ENCODE measurements around the gene CXADR.
A peak's percentile ranks its signal among the peaks of the same experiment; 100 is the strongest.
"Not testable (repeated sequence)": the region's sequence is repeated elsewhere in the genome, so short reads cannot be mapped to it uniquely, and the experiment has no call there.

The CXADR gene

GRCh38 chr21:17512253-17513213 is at the start of gene CXADR:
TSS of gene CXADR (plus strand) at chr21:17513043. CDS start at chr21:17513130, 87 bp downstream.
- DNase-seq = peak; percentile 80

- no peak for DNase-seq
Observed at GRCh38 chr21:17466166-17466565, 46.7 kb upstream of the CXADR start.

GRCh38 chr21:17467392-17467791 is 45.5 kb upstream of the CXADR start:
- DNase-seq = no peak

GRCh38 chr21:17467829-17468228 is 45.0 kb upstream of the CXADR start:
- DNase-seq = no peak

DNA sequence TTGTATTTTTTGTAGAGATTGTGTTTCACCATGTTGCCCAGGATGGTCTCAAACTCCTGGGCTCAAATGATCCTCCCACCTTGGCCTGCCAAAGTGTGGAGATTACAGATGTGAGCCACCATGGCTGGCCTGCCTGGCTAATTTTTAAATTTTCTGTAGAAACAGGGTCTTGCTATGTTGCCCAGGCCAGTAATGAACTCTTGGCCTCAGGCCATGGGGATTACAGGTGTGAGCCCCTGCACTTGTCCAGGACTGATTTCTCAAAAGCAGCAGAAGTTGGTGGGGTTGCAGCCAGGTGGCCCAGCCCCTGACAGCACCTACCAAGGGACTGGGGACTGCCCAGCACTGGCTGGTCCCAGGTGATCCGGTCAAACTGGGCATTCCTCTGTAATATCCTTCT is 44.1 kb upstream of the CXADR start:
- DNase-seq = no peak

DNA sequence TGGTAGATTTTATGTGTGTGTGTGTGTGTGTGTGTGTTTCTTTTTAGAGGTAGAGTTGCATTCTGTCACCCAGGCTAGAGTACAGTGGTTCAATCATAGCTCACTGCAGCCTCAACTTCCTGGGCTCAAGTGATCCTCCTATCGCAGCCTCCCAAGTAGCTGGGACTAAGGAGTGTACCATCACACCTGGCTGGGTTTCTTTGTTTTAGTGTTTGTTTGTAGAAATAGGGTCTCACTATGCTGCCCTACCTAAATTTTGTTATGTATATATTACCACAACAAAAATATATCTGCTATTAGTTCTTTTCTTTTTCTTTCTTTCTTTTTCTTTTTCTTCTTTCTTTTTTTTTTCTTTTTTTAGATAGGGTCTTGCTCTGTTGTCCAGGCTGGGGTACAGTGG is 43.1 kb upstream of the CXADR start:
- DNase-seq = no peak

GRCh38 chr21:17472182-17472581 is 40.7 kb upstream of the CXADR start:
- no peak for DNase-seq

GRCh38 chr21:17472592-17473271 is 40.1 kb upstream of the CXADR start:
- DNase-seq = no peak

DNA sequence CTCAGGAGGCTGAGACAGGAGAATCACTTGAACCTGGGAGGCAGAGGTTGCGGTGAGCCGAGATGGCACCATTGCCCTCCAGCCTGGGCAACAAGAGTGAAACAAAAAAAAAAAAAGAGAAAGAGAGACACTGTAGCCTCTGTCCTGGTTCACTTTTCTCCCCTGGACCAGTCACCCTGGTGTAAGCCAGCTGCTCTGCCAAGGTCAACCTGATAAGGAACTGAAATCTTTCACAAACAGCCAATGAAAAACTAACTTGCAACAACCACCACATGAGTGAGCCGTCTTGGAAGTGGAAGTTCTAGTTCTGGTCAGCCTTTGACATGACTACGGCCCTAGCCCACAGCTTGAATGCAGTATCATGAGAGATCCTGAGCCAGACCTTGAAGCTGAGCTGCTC is 36.8 kb upstream of the CXADR start:
- DNase-seq = no peak

GRCh38 chr21:17478156-17478555 is 34.7 kb upstream of the CXADR start:
- DNase-seq = not testable (repeated sequence)

DNA sequence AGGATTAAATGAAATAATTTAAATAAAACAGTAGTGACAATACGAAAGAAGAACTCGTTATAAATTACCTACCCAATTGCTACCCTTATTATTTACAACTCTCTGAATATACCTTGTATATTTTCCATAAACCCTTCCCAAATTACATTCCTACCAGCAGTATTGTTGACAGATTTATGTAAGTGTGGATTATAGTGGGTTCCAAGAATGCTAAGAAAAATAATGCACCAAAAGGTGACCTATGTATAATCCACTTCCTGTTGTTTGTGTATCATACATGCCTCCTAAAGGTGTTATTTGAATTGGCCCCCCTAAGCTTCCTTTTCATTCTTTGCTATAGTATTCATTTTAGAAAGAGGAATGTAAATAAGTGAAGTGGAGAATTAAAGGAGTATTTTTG is 33.2 kb upstream of the CXADR start:
- DNase-seq = no peak

- DNase-seq = no peak
Observed at GRCh38 chr21:17482928-17483327, 29.9 kb upstream of the CXADR start.

- no peak for DNase-seq
Observed at GRCh38 chr21:17488620-17489019, 24.2 kb upstream of the CXADR start.

DNA sequence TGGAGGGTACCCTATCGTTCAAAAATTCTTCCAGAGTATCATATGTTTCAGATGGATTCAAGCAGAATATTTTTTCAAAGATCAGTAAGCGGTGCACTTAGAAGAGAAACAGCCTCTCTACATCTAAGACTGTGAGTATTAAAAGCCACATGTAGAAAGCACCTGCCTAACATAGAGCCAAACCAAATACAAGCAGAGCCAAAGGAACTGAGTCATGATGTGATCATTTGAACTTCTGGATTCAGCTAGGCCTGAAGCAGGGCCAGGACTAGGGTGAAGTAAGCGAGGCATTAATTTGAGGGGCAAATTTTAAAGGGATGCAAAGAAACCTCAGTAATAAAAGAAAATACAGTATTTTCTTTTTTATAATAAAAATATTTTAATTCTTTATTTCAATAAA is 23.3 kb upstream of the CXADR start:
- DNase-seq = not testable (repeated sequence)

DNA sequence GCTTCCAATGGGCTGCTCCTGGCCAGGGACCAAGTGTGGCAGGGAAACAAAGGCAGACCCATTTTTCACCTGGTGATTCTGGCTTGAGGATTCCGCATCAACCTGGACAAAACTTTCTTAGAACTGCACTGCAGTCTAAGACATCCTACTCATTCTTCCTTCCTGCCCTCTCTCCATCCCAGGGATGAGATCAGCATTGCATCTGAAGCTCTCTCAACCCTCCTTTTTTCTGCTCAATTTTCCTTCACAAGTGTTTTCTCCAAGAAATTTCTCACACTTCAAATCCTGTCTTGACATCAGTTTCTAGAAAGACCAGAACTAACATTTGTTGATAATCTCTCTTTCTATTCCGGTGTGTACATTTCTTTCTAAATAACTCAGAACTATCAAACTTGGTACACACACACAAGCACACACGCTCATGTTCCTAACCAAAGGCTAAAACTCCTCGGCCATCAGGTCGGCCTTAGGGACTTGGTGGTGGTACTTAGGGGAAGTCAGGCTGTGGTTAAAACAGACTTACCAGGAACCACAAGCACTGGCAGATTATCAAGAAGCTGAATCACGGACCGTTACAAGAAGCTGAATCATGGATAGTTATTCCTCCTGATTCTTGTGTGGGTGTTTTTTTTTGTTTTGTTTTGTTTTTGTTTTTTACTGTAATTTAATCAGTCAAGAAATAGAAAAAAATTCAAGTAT is 21.0 kb upstream of the CXADR start:
- no peak for DNase-seq

DNA sequence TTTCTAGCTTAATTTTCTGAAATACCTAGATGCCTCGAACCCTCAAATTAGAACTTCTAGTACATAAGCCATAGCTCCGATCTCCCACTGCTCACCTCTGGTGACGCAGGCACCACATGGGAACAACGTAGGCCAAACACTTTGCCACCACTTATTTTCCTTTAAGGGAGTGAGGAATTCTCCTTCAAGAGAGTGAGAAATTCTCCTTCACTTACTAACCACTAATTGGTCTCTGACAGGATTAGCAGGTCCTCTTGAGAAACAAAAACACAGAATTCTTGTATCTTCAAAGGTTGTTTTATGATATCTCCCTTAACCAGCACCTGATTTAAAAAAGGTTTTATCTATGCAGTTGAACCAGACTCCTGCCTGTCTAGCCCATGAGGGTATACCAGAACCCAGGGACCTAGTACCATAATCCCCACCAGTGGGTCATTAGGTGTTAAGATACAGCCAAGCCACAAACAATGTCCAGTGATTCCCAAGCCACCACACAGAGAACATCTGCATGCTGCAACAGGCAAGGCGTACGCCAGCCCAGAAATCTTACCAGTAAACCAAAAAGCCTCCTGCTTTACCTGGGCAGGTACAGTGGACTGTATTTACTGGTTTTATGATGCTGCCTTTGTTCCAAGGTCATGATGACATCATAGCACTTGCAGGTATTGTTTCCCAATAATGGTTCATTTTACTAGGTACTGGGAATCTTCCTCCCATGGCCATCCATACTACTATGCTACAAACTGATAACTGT is 20.3 kb upstream of the CXADR start:
- no peak for DNase-seq

DNA sequence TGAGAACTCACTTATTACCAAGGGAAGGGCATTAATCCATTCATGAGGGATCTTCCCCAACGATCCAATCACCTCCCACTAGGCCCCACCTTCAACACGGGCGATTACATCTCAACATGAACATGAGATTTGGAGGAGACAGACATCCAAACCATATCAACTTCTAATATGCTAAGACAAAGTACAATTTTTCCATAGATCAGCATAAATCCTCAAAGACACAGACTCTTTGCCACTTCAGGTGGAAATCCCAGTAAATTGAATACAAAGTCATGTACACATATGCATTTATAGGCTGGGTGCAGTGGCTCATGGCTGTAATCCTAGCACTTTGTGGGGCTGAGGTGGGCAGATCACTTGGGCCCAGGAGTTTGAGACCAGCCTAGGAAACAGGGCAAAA is 18.8 kb upstream of the CXADR start:
- DNase-seq = no peak

GRCh38 chr21:17495680-17496079 is 17.2 kb upstream of the CXADR start:
- DNase-seq = no peak

DNA sequence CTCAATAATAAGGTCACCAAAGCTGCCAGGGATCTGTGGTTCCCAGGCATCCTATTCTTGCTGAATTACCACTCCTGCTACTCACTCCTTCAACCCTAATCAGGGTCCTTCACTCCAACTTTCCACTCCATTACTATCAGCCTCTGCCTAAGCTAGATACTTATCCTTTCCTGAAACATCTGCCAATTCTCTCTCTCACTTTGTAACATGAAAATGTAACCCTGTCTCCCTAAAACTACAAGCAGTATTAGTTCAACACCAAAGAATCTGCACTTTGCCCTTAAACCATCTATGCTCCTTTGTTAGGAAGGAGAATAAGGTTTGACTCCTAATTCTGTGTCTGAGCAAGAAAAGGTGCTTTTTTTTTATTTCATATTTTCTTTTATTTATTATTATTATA is 15.5 kb upstream of the CXADR start:
- DNase-seq = no peak

DNA sequence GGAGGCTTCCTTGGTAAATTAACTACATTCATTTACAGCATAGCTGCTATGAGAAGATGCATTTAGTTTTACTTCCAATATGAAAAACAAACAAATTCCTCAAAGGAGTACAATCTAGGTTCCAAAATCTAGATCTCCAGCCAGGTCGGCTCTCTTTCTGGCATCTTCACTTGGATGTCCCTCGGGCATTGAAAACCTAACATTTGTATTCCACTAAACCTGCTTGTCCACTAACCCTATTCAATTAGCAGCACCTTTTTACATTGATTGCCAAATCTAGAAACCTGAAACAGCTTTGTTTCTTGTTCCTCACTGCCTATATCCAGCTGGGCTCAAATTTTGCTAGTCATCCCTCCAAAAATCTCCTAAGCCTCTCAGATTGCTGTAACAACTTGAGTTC is 14.3 kb upstream of the CXADR start:
- DNase-seq = no peak

DNA sequence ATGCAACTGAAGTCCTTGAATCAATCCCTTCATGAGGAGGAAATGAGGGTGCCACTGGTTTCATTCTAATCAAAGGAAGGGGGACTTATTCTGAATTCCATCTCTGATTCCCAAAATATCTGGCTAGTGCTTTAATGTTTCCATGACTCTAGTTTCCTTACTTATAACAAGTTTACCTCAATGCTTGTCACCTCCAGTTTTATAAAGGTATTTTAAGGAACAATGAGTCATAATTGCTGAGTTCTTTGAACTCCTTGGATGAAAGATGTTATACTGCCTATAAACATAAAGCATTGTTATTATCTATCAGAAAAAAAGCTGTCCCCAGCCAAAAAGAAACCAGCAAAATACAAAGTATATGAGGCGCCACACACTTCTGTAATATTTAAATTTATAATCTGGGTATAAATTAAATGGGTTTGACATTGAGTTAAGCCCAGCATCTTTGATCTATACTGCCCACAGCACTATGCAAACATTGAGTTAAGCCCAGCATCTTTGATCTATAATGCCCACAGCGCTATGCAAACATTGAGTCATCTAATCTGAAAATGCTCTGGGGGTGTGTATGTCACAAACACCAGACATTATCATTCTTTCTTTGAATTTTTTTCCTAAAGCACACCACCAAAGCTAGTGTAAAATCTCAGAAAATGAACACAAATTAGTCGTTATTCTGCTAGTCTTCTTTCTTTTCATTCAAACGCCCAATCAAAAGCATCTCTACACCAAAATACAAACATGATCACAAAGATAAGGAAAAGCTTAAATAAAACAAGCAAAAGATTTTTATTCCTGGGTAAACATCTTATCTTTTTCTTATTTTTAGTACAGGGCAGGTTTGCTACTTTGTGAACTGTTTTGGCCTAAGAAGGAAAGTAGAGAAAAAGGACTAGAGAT is 11.5 kb upstream of the CXADR start:
- DNase-seq = no peak

GRCh38 chr21:17502985-17503384 is 9.9 kb upstream of the CXADR start:
- DNase-seq = not testable (repeated sequence)

All from NCI-H526 treated with DMSO at 0.1 percent for 48 hours (cell line).